Lower leg skin (tissue), 4 donors: ENCODE data around the gene SAMD3. TPM values are rescaled to one million over a fixed set of nuclear protein-coding genes. Genes with fewer than 3 reads are reported as not detected.

Source experiments
- DNase-seq, 2 donors: peaks; one replicate each; pipeline ENCODE4 v3.0.0-alpha.2; 2019; ENCODE audit warnings: low spot score in 2 of 2
- H3K4me3 ChIP-seq: fragments of 200-600 bp; sonication (generic); 2 replicates; pipeline ENCODE4 v1.5.1; 2017; ENCODE audit warnings: mild to moderate bottlenecking, low read depth; ENCODE audit not compliant: poor library complexity, severe bottlenecking
- POLR2A ChIP-seq, 2 donors: fragments of 450-650 bp; IDR thresholded peaks; one replicate each; pipeline ENCODE4 v1.6.1; 2016 to 2017; ENCODE audit warnings: antibody characterized with exemption in 2 of 2, mild to moderate bottlenecking in 1 of 2, moderate library complexity in 1 of 2
- WGBS, 2 donors: methylation state at CpG; one replicate each; pipeline ENCODE4 v1.1.5; 2018; 5-methylcytosine and 5-hydroxymethylcytosine counted together
- intact Hi-C: fragments of 100-400 bp; cut with DNase I; formaldehyde crosslinking; loops from one replicate; pipeline ENCODE4 v1.15.0; 2023; ENCODE audit warnings: low total_unique reads
- total RNA-seq, 4 donors: library from RNA; depleted of rRNA; stranded (reverse); fragments of >200 nt; gene quantifications; one replicate each; pipeline ENCODE4 v1.1.0, GENCODE V29; 2016
- TF ChIP-seq, protein P1 (sequence below), 3 donors: fragments of 450-650 bp; IDR thresholded peaks; one replicate each; pipeline ENCODE4 v1.5.1; 2016; ENCODE audit warnings: antibody characterized with exemption in 3 of 3, mild to moderate bottlenecking in 3 of 3, moderate library complexity in 2 of 3

The SAMD3 gene
- total RNA-seq, 4 donors from 2014 or later, result not detected

DNA sequence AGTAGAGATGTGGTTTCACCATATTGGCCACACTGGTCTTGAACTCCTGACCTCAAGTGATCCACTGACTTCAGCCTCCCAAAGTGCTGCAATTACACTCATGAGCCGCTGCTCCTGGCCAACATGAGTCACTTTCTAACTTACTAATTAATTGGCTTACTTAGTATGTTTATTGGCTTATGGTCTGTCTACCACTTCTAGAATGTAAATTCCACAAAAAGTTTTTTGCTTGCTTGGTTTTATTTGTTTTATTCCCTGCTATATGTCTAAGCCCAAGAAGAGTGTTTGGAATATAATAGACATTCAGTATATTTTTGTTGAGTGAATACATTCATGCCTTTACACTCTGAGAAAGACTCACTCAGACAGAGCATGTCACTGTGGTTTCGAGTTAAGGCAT, 86.0 kb downstream of the SAMD3 start:
- H3K4me3 ChIP-seq, result no peak overlapping the region
- intact Hi-C loops, result no loop called here
- 76 to 79% methylated on average over 2 of the region's 2 CpGs for WGBS, 2 donors
- TF ChIP-seq POLR2A (IDR thresholded peaks at IDR 0.05), result no peak
- TF ChIP-seq, protein P1, sequence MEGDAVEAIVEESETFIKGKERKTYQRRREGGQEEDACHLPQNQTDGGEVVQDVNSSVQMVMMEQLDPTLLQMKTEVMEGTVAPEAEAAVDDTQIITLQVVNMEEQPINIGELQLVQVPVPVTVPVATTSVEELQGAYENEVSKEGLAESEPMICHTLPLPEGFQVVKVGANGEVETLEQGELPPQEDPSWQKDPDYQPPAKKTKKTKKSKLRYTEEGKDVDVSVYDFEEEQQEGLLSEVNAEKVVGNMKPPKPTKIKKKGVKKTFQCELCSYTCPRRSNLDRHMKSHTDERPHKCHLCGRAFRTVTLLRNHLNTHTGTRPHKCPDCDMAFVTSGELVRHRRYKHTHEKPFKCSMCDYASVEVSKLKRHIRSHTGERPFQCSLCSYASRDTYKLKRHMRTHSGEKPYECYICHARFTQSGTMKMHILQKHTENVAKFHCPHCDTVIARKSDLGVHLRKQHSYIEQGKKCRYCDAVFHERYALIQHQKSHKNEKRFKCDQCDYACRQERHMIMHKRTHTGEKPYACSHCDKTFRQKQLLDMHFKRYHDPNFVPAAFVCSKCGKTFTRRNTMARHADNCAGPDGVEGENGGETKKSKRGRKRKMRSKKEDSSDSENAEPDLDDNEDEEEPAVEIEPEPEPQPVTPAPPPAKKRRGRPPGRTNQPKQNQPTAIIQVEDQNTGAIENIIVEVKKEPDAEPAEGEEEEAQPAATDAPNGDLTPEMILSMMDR (IDR thresholded peaks at IDR 0.05), result no peak
- DNase-seq, result no peak

DNA sequence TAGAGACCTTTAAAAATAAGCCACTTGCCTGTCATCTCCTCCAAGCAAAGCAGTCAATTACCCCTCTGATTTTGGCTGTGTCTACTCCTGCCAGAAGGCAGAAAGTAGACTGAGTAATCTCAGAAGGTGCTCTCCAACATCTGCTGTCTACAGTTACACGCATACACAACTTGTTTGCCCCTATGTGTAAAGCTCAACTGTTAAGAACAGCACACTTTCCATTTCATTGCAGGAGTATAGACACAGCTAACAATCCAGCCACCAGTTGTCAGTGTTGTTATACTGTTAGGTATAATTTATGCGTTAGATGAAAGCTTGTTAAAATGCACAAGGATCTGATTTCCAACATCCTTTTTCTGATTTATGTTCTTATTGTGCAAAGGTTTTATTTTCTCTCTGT, 88.2 kb downstream of the SAMD3 start:
- intact Hi-C loops, result no loop called here
- WGBS, 2 donors, result 37 to 58% methylated on average over 2 of the region's 2 CpGs
- no peak overlapping the region for H3K4me3 ChIP-seq
- DNase-seq, result no peak
- TF ChIP-seq, protein P1 (IDR thresholded peaks at IDR 0.05), result no peak
- TF ChIP-seq POLR2A (IDR thresholded peaks at IDR 0.05), result no peak

DNA sequence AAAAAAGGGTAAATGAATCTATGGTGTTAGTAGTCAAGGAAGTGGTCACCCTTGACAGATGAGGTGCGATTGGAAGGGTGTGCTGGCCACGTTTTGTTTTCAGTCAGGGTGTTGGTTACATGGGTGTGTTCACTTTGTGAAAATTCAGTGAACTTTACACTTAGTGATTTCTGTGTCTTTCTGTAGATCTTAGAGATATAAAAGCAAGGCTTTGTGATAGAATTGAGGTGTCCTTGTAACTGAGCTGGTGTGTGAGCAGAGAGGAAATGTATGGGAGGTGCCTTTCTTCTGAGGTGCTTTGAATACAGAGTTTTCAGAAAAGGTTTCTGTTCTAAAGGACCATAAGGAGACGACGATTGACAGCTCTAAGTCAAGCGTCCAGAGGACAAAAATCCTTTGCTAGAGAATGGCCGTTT, 90.5 kb downstream of the SAMD3 start:
- intact Hi-C loops, result no loop called here
- no peak for DNase-seq
- H3K4me3 ChIP-seq, result no peak overlapping the region
- 62 to 76% methylated on average over 6 of the region's 6 CpGs for WGBS, 2 donors
- TF ChIP-seq POLR2A (IDR thresholded peaks at IDR 0.05), result no peak
- TF ChIP-seq, protein P1 (IDR thresholded peaks at IDR 0.05), result no peak

DNA sequence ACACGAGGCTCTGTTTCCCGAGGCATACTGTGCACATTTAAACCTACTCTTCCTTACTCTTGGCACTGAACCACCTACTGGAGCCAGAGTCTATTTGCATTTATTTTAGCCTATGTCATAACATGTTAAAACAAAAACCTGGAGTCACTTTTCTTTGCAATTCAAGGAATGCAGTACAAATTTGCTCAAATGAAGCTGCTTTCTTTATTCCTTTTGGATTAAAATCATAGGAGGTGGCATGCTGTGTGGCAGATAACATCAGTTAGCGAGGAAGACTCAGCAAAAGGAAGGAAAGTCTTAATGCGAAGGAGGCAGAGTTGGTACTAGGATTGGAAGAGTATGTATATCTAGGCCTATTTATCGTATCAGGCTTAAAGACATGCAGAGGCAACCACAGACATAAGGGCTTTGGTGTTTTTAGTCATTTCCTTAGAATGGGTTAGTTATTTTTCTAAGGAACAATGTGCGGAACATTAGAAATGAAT, 92.9 kb downstream of the SAMD3 start:
- no peak for DNase-seq
- no peak for TF ChIP-seq POLR2A (IDR thresholded peaks at IDR 0.05)
- TF ChIP-seq, protein P1 (IDR thresholded peaks at IDR 0.05), result no peak
- H3K4me3 ChIP-seq, result no peak overlapping the region
- 59 to 70% methylated on average over 6 of the region's 6 CpGs for WGBS, 2 donors
- intact Hi-C loops, result no loop called here

DNA sequence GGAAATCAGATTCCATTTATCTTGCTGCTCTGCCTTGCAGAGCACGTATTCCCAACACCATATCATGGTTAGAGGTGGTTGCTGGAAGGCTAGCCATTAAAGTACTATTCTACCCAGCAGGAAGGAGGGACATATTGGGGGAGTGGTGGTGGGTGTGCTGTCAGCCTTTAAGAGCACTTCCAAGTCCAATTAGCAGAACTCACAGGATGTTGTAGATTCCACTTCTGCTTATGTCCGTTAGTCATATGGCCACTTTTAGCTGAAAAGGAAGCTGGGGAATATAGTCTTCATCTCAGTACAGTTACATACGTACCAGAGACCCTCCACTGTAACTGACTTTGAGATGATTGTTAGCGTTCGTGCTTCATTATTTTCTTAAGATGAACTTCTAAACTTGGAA, 94.4 kb downstream of the SAMD3 start:
- H3K4me3 ChIP-seq, result no peak overlapping the region
- 89 to 91% methylated on average over 5 of the region's 5 CpGs for WGBS, 2 donors
- no peak for TF ChIP-seq POLR2A (IDR thresholded peaks at IDR 0.05)
- TF ChIP-seq, protein P1 (IDR thresholded peaks at IDR 0.05), result no peak
- no peak for DNase-seq
- intact Hi-C loops, result no loop called here

DNA sequence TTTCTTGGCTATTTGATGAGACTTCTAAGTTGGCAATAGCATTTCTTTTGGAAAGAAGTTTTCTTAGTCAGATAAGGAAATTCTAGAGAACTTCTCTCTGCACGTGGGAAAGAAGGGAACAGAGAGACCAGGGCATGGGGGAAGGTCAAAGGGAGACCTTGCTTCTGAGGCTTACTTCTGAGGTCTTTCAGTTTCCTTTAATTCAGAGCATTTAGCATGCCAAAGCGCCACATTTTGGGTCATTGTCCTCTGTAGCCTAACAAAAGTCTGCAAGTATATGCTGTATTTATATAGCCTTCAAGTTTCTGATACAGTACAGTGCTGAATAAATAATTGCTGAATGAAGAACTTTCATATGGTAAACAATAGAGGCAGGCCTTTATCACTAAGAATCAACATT, 95.6 kb downstream of the SAMD3 start:
- TF ChIP-seq, protein P1 (IDR thresholded peaks at IDR 0.05), result no peak
- TF ChIP-seq POLR2A (IDR thresholded peaks at IDR 0.05), result no peak
- H3K4me3 ChIP-seq, result no peak overlapping the region
- DNase-seq, result no peak
- intact Hi-C loops, result no loop called here
- WGBS, 2 donors, result 66 to 73% methylated on average over 2 of the region's 2 CpGs
